ENCODE measurements around the gene PIK3CB.
"Not testable (repeated sequence)": the region's sequence is repeated elsewhere in the genome, so short reads cannot be mapped to it uniquely, and the experiment has no call there.

The PIK3CB gene

DNA sequence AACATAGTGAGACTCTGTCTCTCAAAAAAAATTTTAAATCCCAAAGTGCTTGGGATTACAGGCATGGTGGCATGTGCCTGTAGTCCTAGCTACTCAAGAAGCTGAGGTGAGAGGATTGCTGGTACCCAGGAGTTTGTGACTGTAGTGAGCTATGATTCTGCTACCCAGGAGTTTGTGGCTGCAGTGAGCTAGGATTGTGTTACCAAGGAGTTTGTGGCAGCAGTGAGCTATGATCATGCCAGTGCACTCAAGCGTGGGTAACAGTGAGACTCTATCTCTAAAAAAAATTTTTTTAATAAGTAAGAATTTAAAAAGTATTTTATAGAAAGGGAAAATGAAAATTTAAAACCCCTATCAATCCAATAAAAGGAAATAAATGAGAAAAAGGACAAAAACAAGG is 156.6 kb downstream of the PIK3CB start:
- DNase-seq: no peak

DNA sequence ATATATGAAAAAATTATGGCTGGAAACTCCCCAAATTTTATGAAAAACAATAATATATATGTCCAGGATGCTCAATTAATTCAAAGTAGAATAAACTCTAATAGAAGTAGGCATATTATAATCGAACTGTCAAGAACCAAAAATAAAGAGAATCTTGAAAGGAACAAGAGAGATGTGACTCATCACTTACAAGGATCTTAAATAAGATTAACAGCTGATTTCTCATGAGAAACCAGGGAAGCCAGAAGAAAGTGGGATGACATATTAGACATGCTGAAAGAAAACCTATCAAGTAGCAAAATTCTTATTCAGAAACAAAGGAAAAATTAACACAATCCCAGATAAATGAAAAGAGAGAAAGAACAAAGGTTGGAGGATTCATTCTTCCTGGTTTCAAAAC is 159.3 kb downstream of the PIK3CB start:
- DNase-seq: no peak

DNA sequence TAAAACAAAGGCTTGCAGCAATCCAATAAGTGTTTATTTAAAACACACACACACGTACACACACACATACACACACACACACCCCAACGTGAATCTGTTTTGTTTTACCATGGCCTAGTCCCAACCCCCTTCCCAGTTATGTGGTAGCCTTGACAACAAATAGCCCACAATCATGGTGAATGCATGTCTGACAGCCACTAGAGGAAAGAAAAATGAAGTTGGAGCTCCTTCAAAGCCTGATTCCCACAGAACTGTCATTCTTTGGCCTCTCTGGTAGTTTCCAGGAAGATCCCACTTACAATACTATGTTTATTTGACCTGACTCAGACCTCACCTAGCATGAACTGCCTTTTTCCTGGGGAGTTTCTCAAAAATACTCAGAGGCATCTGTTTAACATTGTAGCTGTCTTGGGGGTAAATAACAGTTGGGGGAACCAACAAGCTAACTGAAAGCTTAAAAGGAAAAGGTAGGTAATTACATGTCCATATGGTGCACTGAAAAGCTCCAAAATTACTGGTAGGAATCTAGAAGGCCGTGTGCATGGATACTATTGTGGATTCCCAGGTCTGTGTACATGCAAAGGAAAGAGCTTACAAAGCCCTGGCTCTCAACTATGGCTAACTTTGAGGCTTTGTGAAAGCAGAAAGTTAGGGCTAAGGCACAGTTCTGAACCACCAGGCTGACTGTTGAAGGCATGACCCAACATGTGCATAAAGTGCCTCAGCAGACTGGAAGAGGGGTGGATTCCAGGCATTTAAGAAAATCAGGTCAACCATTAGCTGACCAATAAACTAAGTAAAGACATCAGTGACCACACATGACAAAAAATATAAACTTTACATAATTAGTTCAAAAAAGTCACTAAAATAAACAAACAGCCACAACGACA is 160.8 kb downstream of the PIK3CB start:
- DNase-seq: no peak

DNA sequence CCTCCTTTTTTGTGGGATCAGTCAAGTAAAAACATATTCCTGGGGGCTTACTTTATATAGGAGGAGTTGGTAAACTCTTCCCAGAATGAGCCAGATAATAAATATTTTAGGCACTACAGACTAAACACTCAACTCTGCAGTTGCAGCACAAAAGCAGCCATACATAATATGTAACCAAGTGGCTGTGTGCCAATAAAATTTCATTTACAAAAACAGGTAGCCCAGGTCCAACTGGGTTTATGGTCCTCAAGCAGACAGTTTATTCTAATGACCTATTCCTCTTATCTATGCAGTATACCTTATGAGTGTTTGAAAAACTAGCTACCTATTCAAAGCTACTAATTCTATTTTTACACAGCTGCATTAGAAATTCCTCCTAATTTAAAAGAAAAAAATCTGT is 164.3 kb downstream of the PIK3CB start:
- DNase-seq: no peak

DNA sequence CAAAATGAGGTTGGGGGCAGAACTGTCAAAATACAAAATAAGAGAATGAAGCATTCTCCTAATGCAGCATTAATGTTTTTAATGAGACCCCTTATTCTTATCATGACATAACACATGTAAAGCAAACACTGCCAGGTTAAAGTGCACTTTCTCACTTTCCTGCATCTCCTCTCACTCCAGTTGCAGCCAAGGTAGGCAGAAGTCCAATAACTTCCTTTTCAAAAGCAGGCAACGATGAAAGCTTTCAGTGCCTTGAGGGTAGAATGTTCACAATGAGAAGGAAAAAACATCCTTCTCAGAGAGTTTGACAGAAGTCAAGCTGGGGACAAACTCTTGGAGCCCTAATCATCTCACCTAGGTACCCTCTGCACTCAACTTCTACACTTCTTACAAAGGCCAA is 166.6 kb downstream of the PIK3CB start:
- DNase-seq: no peak

DNA sequence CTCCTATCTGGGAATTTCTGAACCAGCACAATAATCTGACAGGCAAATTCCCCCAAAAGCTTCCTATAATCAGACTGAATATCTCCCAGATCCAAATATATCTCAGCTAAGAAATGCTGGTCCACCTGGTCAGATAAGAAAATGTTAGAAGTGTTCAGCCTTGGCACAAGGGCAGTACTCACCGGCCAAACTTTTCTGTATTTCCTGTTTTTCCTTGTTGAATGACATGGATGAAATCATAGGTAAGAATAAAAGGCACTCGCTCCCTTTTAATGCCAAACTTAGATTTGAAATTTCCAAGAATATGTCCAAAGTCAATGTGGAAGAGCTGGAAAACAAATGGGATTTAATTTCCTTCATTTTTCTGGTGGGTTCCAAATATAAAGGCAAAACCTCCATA is 177.2 kb downstream of the PIK3CB start:
- DNase-seq: no peak

DNA sequence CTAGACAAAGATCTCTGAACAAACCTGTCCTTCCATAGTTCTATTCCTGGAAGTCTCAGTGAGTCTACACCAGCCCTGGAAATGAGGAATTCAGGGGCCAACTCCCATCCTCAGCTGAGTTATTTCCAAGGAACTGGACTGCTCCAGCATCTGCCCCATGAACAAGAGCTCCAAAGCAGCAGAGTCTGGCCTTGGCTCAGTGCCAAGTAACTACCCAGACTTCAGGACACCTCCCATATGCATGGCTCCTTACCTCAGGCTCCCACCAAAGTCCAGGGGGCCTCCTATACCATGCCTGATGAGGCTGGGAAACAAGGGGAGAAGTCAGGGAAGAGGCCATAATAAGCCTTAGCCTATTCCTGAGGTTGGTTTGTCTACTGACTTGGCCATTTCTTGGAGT is 181.2 kb downstream of the PIK3CB start:
- no peak for DNase-seq

DNA sequence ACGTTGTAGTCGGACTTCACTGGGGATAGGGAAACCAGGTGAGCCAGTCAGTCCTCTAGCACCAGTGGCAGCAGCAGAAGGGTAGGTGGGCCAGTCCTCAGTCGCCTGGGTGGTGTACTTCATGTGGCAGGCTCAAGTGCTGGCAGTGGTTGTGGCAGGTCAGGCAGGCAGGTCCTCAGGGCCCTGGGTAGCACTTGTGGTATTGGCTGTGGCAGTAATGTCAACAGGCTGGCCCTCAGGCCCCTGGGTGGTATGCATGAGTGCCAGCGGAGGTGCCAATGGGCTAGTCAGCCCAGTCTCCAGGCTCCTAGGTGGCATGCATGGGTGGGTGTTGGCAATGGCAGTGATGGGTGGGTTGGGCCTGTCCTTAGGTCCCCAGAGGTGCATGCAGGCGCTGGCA is 185.6 kb downstream of the PIK3CB start:
- no peak for DNase-seq

DNA sequence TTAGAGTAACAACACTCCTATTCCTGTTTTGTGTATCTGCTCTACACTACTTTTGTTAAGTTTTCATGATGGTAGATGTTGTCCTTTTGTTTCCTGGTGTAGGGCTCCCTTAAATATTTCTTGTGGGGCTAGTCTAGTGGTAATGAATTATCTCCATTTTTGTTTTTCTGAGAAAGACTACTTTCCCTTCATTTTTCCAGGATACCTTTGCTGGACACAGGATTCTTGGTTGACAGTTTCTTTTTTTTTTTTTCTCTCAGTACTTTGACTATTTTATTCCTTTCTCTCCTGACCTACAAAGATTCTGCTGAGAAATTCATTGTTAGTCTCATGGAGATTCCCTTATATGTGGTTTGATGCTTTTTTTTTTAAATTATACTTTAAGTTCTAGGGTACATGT is 188.2 kb downstream of the PIK3CB start:
- no peak for DNase-seq

DNA sequence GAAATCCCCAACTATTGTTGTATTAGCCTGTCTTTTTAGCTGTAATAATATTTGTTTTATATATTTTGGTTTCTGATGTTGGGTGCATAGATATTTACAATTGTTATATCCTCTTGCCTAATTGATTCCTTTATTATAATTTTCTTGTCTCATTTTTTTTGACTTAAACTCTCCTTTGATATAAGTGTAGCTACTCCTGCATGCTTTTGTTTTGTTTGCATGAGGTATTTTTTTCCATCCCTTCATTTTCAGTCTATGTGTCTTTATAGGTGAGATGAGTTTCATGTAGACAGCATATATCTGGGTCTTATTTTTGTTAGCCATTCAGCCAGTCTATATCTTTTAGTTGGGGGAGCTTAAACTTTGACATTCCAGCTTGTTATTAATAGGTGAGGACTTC is 188.7 kb downstream of the PIK3CB start:
- no peak for DNase-seq

DNA sequence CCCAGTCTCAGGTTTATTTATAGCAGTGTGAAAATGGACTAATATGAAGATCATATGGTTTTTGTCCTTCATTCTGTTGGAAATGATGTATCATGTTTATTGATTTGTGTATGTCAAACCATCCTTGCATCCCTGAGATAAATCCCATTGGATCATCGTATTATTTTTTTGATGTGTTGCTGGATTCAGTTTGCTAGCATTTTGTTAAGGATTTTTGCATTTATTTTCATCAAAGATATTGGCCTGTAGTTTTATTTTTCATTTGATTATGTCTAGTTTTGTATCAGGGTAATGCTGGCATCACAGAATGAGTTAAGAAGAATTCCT is 191.8 kb downstream of the PIK3CB start:
- no peak for DNase-seq

DNA sequence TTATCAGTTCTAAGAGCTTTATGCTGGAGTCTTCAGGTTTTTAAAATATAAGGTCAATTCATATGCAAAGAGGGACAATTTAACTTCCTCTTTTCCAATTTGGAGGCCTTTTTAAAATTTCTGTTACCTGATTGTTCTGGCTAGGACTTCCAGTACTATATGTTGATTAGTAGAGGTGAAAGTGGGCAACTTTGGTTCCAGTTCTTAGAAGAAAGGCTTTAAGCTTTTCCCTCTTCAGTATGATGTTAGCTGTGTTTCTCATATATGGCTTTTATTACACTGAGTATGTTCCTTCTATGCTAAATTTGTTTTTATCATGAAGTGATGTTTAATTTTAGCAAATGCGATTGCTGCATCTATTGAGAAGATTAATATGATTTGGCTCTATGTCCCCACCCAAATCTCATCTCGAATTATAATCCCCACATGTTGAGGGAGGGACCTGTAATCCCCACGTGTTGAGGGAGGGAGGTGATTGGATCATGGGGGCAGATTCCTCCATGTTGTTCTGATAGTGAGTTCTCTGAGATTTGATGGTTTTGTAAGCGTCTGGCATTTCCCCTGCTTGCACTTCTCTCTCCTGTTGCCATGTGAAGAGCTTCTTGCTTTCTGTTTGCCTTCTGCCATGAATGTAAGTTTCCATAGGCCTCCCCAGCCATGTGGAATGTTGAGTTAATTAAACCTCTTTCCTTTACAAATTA is 192.4 kb downstream of the PIK3CB start:
- no peak for DNase-seq

DNA sequence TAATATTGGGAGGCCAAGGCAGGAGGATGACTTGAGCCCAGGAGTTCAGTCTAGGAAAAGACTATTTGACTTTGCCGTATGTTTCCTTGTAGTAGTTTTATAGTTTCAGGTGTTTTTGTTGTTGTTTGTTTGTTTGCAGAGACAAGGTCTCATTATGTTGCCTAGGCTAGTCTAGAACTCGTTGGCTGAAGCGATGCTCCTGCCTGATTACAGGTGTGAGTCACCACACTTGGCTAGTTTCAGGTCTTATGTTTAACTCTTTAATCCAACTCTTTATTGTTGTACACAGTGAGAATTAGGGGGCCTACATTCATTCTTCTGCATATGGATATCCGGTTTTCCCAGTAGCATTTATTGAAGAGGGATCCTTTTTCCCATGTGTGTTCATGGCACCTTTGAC is 194.2 kb downstream of the PIK3CB start:
- DNase-seq: no peak

DNA sequence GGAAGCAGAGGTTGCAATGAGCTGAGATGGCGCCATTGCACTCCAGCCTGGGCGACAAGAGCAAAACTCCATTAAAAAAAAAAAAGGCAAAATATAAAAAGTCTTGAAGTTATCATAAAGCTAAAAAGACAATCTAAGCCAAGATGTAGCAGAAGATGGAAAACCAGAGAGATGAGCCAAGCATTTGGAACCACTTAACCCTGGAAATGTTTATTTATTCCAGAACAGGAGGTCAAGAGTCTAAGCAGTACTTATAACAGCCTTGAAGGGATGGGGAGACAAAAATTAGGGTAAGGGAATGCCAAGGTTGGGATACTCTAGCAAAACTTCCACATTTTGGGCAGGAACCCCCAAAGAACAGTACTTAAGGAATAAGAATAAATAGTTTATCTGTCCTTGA is 196.1 kb downstream of the PIK3CB start:
- DNase-seq: no peak

DNA sequence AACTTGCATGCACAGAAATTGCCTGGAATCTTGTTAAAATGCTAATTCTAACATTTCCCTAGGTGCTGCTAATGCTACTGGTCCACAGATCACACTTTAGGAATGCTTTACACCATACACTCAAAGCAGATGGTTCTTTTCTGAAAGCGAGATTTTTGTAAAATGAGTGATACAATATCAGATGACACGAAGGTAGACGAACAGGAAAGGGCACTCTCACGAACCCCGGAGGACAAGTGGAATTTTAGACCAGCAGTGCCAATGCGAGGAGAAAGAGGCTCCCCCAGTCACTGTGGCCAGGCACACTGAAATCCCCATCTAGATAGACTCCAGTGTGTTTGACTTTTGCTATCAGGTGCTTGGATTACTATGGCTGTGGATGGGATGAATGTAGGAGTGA is 205.2 kb downstream of the PIK3CB start:
- DNase-seq: peak in 1 of 2 experiments; percentile 63

DNA sequence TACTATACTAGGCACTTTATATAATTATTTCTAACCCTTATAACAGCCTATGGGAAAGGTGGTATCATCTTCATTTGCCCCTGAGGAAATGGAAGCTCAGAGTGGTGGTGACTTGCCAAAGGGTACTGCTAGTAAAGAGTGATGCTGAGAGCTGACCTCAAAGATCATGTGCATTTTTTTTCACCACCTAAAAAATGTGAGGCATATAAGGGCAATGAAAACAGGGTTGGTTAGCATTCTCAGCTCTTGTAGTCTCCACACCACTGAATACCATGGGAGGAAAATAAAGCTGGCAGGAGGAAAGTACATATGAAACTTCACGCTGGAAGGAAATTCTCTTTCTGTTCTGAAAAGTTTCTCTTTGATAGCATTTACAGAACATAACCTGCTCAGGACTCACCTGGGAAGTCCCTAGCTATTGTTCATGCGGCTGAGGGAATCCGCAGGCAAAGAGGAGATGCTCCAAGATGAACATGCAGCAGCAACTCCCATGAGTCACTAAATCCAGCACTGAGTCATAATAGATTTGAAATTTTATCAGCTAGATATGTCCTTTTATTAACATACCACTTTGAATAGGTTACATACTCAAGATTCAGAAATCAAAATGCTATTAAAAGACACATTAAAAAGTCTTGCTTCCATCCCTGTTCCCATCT is 208.9 kb downstream of the PIK3CB start:
- no peak for DNase-seq

DNA sequence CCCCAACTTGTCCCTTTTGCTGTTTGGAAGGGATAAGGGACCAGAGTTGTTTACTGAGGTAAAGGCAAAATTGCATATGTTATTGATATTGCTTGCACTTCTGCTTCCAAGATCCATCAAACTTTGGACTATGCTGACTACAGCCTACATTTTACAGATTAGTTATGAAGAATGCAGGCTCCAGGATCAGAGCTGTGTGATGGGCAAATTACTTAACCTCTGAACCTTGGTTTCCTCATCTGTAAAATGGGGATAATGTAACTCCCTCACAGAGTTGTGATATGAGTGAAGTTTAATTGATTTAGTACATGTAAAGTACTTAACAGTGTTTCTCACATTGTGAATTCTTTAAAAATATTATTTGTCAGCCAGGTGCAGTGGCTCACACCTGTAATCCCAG is 210.2 kb downstream of the PIK3CB start:
- no peak for DNase-seq

DNA sequence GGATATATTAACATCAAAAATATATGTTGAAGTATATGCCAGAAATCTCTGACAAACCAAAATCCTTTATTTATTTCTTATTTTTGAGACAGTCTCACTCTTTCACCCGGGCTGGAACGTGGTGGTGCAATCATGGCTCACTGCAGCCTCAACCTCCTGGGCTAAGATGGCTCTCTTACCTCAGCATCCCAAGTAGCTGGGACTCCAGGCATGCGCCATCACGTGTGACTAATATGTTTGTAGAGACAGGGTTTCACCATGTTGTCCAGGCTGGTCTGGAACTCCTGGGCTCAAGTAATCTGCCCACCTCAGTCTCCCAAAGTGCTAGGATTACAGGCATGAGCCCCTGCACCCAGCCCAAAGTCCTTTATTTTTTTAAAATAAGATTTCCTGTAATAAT is 214.3 kb downstream of the PIK3CB start:
- no peak for DNase-seq

DNA sequence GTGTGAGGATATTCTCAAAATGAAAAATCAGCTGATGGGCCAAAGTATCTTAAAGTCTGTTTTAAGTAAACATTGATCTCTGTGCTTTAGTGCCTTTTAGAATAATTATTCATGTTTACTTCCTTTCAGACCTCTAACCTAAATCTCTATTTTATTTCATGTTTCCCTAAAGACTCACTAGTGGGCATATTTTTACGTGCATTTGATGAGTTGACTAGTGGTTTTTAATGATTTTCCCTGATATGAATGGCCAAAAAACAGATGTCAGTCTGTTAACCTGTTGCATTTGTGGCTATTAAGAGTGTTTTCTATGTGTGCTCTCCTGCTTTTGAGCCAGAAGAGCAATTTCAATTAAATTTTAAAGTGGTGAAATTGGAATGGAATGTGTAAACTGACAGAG is 219.3 kb downstream of the PIK3CB start:
- DNase-seq: no peak

DNA sequence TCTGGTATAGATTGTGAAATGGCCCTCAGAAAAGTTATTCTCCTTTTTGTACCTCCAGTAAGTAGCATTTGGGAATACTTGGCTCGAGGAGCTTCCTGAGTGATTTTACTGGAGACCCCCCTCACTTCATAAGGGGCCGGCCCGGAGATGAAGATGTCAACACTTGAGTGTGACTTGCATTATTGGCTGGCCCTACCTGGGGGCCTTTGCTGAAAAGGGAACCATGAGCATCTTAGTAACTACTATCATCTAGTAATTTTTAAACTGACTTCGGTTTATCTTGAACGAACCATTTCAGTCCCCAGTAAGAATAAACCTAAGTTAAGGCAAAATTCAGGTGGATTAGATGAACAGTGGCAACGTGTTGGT is 224.8 kb downstream of the PIK3CB start:
- no peak for DNase-seq

DNA sequence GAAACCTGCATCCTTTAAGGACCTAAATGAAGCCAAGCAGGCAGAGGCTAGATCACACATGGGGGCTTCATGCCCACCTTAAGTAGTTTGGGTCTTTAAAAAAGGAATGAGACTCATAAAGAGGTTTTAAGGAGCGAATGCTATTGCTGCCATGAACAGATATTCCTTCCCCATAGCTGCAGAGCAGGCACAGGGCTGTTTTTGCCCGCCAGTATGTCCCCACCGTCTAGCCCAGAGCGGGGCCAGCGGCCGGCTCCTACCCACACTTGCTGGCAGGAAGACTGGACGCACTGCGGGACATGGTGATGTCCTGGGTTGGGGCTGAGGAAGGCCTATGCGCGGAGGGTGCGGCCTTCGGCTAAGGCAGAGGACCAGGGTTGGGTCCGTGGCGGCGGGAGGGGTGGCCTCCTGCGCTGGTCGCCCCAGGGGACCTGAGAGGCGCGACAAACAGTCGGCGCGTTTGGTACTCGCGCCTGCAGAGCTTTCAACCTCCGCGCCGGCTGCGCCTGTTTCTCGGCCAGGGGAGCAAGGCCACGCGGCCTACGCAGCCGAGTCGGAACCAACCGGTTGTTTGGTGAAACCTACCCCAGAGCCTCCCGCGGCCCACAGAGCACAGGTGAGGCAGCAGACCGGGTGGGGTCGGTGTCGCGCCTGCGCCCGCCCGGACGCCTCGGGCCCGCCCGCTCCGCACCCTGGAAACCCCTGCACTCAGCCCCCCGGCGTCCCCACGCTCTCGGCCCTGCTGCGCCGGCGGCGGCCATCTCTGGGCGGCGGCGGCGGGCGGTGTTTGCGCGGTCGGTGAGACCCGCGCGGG is 226.2 kb downstream of the PIK3CB start, which contains the start of gene FAIM:
TSS of gene FAIM (plus strand) at position 450 of the 814 bp plus-strand sequence. CDS start 10,956 bp downstream, outside the sequence.
- peak; percentile 68 to 77 for DNase-seq

DNA sequence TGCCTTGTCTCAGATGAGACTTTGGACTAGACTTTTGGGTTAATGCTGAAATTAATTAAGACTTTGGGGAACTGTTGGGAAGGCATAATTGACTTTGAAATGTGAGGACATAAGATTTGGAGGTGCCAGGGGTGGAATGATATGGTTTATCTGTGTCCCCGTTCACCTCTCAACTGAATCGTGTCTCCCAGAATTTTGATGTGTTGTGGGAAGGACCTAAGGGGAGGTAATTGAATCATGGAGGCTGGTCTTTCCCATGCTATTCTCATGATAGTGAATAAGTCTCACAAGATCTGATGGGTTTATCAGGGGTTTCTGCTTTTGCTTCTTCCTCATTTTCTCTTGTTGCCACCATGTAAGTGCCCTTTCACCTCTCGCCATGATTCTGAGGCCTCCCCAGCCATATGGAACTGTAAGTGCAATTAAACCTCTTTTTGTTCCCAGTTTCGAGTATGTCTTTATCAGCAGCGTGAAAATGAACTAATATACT is 230.6 kb downstream of the PIK3CB start:
- not testable (repeated sequence) for DNase-seq

Data from NCI-H524 (cell line).